ENCODE results near the gene RANGRF. TPM values are rescaled to one million over a fixed set of nuclear protein-coding genes. Genes with fewer than 3 reads are reported as not detected.

The RANGRF gene
- total RNA-seq (2014; rRNA removed) = 15.3 and 17.9 TPM in 2 replicates
- 46.3 TPM for polyA plus RNA-seq (2012)

- DNase-seq (ENCODE audit: low read depth) = peak; percentile 81
These were observed at the start of gene RANGRF for GRCh38 chr17:8288336-8289102. TSS of gene RANGRF (plus strand) at chr17:8288670. CDS start at chr17:8288789, 119 bp downstream.

GRCh38 chr17:8243827-8244226 lies 44.6 kb upstream of the RANGRF start:
- no peak for DNase-seq (ENCODE audit: low read depth)

GRCh38 chr17:8244768-8245167 lies 43.7 kb upstream of the RANGRF start:
- no peak for DNase-seq (ENCODE audit: low read depth)

GRCh38 chr17:8248751-8249607 lies 39.5 kb upstream of the RANGRF start, which contains the start of gene PFAS:
TSS of gene PFAS (plus strand) at chr17:8249289. CDS start at chr17:8253938, 4,649 bp downstream.
- DNase-seq (ENCODE audit: low read depth) = peak; percentile 90

GRCh38 chr17:8249621-8250500 lies 38.6 kb upstream of the RANGRF start:
- DNase-seq (ENCODE audit: low read depth) = no peak

- peak; percentile 29 for DNase-seq (ENCODE audit: low read depth)
These were observed 37.1 kb upstream of the RANGRF start for GRCh38 chr17:8251411-8251810.

GRCh38 chr17:8253801-8254200 lies 34.7 kb upstream of the RANGRF start:
- no peak for DNase-seq (ENCODE audit: low read depth)

GRCh38 chr17:8254881-8255280 lies 33.6 kb upstream of the RANGRF start:
- DNase-seq (ENCODE audit: low read depth) = no peak

- no peak for DNase-seq (ENCODE audit: low read depth)
These were observed 33.0 kb upstream of the RANGRF start for GRCh38 chr17:8255499-8255898.

- DNase-seq (ENCODE audit: low read depth) = no peak
These were observed 32.2 kb upstream of the RANGRF start for GRCh38 chr17:8256291-8256690.

GRCh38 chr17:8256691-8257090 lies 31.8 kb upstream of the RANGRF start:
- no peak for DNase-seq (ENCODE audit: low read depth)

GRCh38 chr17:8257801-8258200 lies 30.7 kb upstream of the RANGRF start:
- no peak for DNase-seq (ENCODE audit: low read depth)

GRCh38 chr17:8264320-8264719 lies 24.1 kb upstream of the RANGRF start:
- DNase-seq (ENCODE audit: low read depth) = no peak

- no peak for DNase-seq (ENCODE audit: low read depth)
These were observed 23.5 kb upstream of the RANGRF start for GRCh38 chr17:8264836-8265542.

- DNase-seq (ENCODE audit: low read depth) = no peak
These were observed 21.6 kb upstream of the RANGRF start for GRCh38 chr17:8266648-8267479.

- DNase-seq (ENCODE audit: low read depth) = no peak
These were observed 20.9 kb upstream of the RANGRF start for GRCh38 chr17:8267480-8268147.

GRCh38 chr17:8268550-8269298 lies 19.7 kb upstream of the RANGRF start:
- DNase-seq (ENCODE audit: low read depth) = no peak

- no peak for DNase-seq (ENCODE audit: low read depth)
These were observed 16.0 kb upstream of the RANGRF start for GRCh38 chr17:8272421-8272820.

Measured in LHCN-M2 (cell line).